Measurements from ENCODE around the gene RALGPS2. TPM values are rescaled to one million over a fixed set of nuclear protein-coding genes. Genes with fewer than 3 reads are reported as not detected.

Gene RALGPS2
- total RNA-seq, 1 donor: 38.0 TPM

GRCh38 chr1:178694923-178695525 lies 30.0 kb upstream of the RALGPS2 start:
- no peak for DNase-seq (ENCODE audit: low read depth)
- no peak for TF ChIP-seq CTCF (IDR thresholded peaks at IDR 0.05; ENCODE audit: insufficient read depth, low read depth, low read length)
- no peak overlapping the region for H3K4me3 ChIP-seq (ENCODE audit: low read depth, low read length)

GRCh38 chr1:178702146-178702545 lies 22.9 kb upstream of the RALGPS2 start:
- DNase-seq (ENCODE audit: low read depth): peak; percentile 77
- no peak for TF ChIP-seq CTCF (IDR thresholded peaks at IDR 0.05; ENCODE audit: insufficient read depth, low read depth, low read length)
- no peak overlapping the region for H3K4me3 ChIP-seq (ENCODE audit: low read depth, low read length)

- no peak for TF ChIP-seq CTCF (IDR thresholded peaks at IDR 0.05; ENCODE audit: insufficient read depth, low read depth, low read length)
- DNase-seq (ENCODE audit: low read depth): no peak
- H3K4me3 ChIP-seq (ENCODE audit: low read depth, low read length): no peak overlapping the region
Measured at GRCh38 chr1:178704833-178705232, 20.2 kb upstream of the RALGPS2 start.

GRCh38 chr1:178706432-178706831 lies 18.6 kb upstream of the RALGPS2 start:
- peak; percentile 86 for DNase-seq (ENCODE audit: low read depth)
- H3K4me3 ChIP-seq (ENCODE audit: low read depth, low read length): no peak overlapping the region
- no peak for TF ChIP-seq CTCF (IDR thresholded peaks at IDR 0.05; ENCODE audit: insufficient read depth, low read depth, low read length)

- no peak for TF ChIP-seq CTCF (IDR thresholded peaks at IDR 0.05; ENCODE audit: insufficient read depth, low read depth, low read length)
- H3K4me3 ChIP-seq (ENCODE audit: low read depth, low read length): no peak overlapping the region
- no peak for DNase-seq (ENCODE audit: low read depth)
Measured at GRCh38 chr1:178713259-178713658, 11.8 kb upstream of the RALGPS2 start.

GRCh38 chr1:178714453-178714852 lies 10.6 kb upstream of the RALGPS2 start:
- no peak for TF ChIP-seq CTCF (IDR thresholded peaks at IDR 0.05; ENCODE audit: insufficient read depth, low read depth, low read length)
- no peak for DNase-seq (ENCODE audit: low read depth)
- no peak overlapping the region for H3K4me3 ChIP-seq (ENCODE audit: low read depth, low read length)

- TF ChIP-seq CTCF (IDR thresholded peaks at IDR 0.05; ENCODE audit: insufficient read depth, low read depth, low read length): no peak
- DNase-seq (ENCODE audit: low read depth): peak; percentile 35
- no peak overlapping the region for H3K4me3 ChIP-seq (ENCODE audit: low read depth, low read length)
Measured at GRCh38 chr1:178716111-178716510, 8.9 kb upstream of the RALGPS2 start.
